Calu3 (cell line): ENCODE data around the gene LAMTOR2. TPM values are rescaled to one million over a fixed set of nuclear protein-coding genes. Genes with fewer than 3 reads are reported as not detected.
"Not testable (repeated sequence)": the region's sequence is repeated elsewhere in the genome, so short reads cannot be mapped to it uniquely, and the experiment has no call there.

Experiments
- BruUV-seq: library from RNA; stranded (reverse); fragments of 400-500 nt; replicated peaks from 2 replicates; lab custom pipeline; 2021; lab: Mats Ljungman, UMichigan
- CTCF ChIA-PET: fragments of 300-600 bp; sonication (Branson Sonifier 250); formaldehyde crosslinking; loops from one replicate; lab custom pipeline; 2022; ENCODE audit warnings: antibody characterized with exemption; lab: Charles Lee
- DNase-seq: peaks from one replicate; pipeline ENCODE4 v3.0.0; 2022
- H3K27ac Mint-ChIP-seq: one replicate; pipeline ENCODE4 v1.8.0; 2022; ENCODE audit warnings: mixed read lengths; ENCODE audit not compliant: unreplicated experiment
- H3K27me3 Mint-ChIP-seq: one replicate; pipeline ENCODE4 v1.8.0; 2022; ENCODE audit warnings: mixed read lengths; ENCODE audit not compliant: unreplicated experiment
- H3K36me3 Mint-ChIP-seq: one replicate; pipeline ENCODE4 v1.8.0; 2022; ENCODE audit warnings: mild to moderate bottlenecking, moderate library complexity, mixed read lengths; ENCODE audit not compliant: insufficient read depth, unreplicated experiment
- H3K4me1 Mint-ChIP-seq: one replicate; pipeline ENCODE4 v1.8.0; 2022; ENCODE audit warnings: mild to moderate bottlenecking, low read depth, mixed read lengths; ENCODE audit not compliant: unreplicated experiment
- H3K4me3 Mint-ChIP-seq: one replicate; pipeline ENCODE4 v1.8.0; 2022; ENCODE audit warnings: mild to moderate bottlenecking, low read depth, moderate library complexity, mixed read lengths; ENCODE audit not compliant: unreplicated experiment
- H3K9me3 Mint-ChIP-seq: one replicate; pipeline ENCODE4 v1.8.0; 2022; ENCODE audit warnings: low read depth, mixed read lengths; ENCODE audit not compliant: unreplicated experiment
- CTCF ChIP-seq: fragments of 200-600 bp; IDR thresholded peaks from one replicate; pipeline ENCODE4 v1.8.0; 2022; ENCODE audit warnings: antibody characterized with exemption; ENCODE audit not compliant: unreplicated experiment
- intact Hi-C: fragments of 100-400 bp; cut with micrococcal nuclease; formaldehyde crosslinking; loops from one replicate; pipeline ENCODE4 v1.10.0; 2022; ENCODE audit not compliant: unreplicated experiment
- total RNA-seq: library from RNA; stranded (reverse); gene quantifications from 2 replicates; pipeline ENCODE4 v1.2.3, GENCODE V29; 2022

Gene LAMTOR2
- total RNA-seq, 1 experiment from 2014 or later = 69.8 TPM

DNA sequence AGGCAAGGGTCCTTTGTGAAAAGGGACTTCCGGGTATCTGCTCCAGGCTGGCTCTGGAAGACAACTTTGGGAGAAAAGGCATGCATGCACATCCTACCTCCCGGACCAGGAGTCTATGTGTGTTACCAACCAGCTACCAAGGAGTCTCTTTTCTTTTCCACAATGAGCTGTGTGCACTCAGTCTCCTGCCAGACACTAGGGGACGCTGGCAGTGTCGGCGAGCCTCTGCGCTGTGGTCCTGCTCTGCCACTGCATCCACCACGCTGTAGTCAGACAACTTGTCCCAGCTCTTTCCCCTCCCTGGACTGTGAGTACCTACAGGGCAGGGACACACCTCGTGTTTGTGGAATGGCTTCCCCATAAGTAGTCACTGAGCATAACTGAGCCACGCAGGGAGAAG, 28.7 kb upstream of the LAMTOR2 start:
- BruUV-seq = no TSS peak
- CTCF ChIA-PET = interaction anchor here (0.6 to 1.3 kb wide), 14 partner anchors 8 to 199 kb away, joined by 3 to 10 read pairs (median 4); partner anchors contain the start of gene RAB25
- Mint-ChIP-seq H3K27ac (no peak overlapping the region), H3K4me1 (peaks cover 7% of the 10 kb centered on the region), H3K36me3 (peaks cover 1% of the 10 kb centered on the region), H3K4me3 (no peak overlapping the region), H3K27me3 (peaks cover 41% of the 10 kb centered on the region), H3K9me3 (no peaks in the 10 kb centered on the region)
- TF ChIP-seq CTCF = peak; percentile 40
- peak; percentile 71 for DNase-seq
- intact Hi-C loops = no loop called here

GRCh38 chr1:156026588-156026987, 28.0 kb upstream of the LAMTOR2 start:
- no peak overlapping the region for H3K27ac Mint-ChIP-seq
- H3K27me3 Mint-ChIP-seq = peaks cover 41% of the 10 kb centered on the region
- H3K4me3 Mint-ChIP-seq = no peak overlapping the region
- H3K9me3 Mint-ChIP-seq = no peaks in the 10 kb centered on the region
- intact Hi-C loops = no loop called here
- DNase-seq = no peak
- no peaks in the 10 kb centered on the region for H3K36me3 Mint-ChIP-seq
- TF ChIP-seq CTCF = no peak
- CTCF ChIA-PET = interaction anchor here (1.1 kb wide), 1 partner anchor 19 kb away, joined by 3 read pairs; no protein-coding TSS in a partner anchor
- BruUV-seq = no TSS peak
- H3K4me1 Mint-ChIP-seq = peaks cover 7% of the 10 kb centered on the region

DNA sequence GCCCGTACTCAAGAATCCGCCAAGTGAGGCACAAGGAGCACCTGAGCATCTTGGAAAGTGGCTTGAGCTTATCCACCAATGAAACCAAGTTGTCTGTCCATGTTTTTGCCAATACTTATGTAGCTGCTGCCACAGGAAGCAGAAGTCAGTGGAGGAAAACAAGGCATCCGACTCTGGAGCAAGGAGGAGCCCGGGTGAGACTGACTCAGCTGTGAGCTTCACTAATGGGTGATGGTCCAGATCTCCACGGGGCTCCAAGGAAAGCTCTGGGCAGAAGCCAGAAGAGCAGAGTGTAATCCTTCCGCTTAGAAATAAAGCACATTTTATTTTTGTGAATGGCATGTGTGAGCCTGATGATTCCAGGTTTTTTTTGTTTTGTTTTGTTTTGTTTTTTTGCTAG, 21.6 kb upstream of the LAMTOR2 start:
- no peaks in the 10 kb centered on the region for H3K4me1 Mint-ChIP-seq
- DNase-seq = no peak
- no peaks in the 10 kb centered on the region for H3K9me3 Mint-ChIP-seq
- TF ChIP-seq CTCF = no peak
- H3K27me3 Mint-ChIP-seq = no peaks in the 10 kb centered on the region
- CTCF ChIA-PET = no interaction called here
- no peak overlapping the region for H3K27ac Mint-ChIP-seq
- BruUV-seq = no TSS peak
- H3K4me3 Mint-ChIP-seq = no peak overlapping the region
- intact Hi-C loops = no loop called here
- H3K36me3 Mint-ChIP-seq = peaks cover 29% of the 10 kb centered on the region

GRCh38 chr1:156034991-156035390, 19.6 kb upstream of the LAMTOR2 start:
- H3K36me3 Mint-ChIP-seq = peaks cover 45% of the 10 kb centered on the region
- CTCF ChIA-PET = interaction anchor here (0.6 to 1.0 kb wide), 3 partner anchors 9 to 301 kb away, joined by 3 to 4 read pairs (median 3); no protein-coding TSS in a partner anchor
- BruUV-seq, intact Hi-C loops, DNase-seq, H3K27me3 Mint-ChIP-seq, H3K9me3 Mint-ChIP-seq, H3K27ac Mint-ChIP-seq, H3K4me3 Mint-ChIP-seq, H3K4me1 Mint-ChIP-seq: not testable (repeated sequence)

DNA sequence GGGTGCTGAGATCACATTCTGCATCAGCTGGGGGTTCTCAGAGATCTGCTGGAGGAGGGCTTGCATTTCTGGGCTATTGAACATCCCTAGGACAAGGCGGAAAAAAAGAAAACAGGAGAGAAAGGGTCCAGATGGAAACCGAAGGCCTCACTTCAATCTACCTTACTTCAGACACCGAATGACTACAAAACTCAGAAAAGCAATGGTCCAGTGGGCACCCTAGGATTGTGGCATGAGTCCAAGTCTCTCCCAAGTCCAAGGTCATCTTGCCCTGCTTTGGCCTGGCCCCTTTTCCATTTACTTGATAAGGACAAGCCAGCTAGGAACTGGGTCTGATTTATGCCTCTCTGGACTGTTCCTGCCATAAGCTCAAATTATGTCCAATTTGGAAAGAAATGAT, 11.8 kb upstream of the LAMTOR2 start:
- Mint-ChIP-seq H3K27ac (no peak overlapping the region), H3K4me3 (no peak overlapping the region), H3K36me3 (peaks cover 37% of the 10 kb centered on the region), H3K4me1 (peaks cover 12% of the 10 kb centered on the region), H3K27me3 (no peaks in the 10 kb centered on the region), H3K9me3 (no peaks in the 10 kb centered on the region)
- DNase-seq = no peak
- CTCF ChIA-PET = no interaction called here
- TF ChIP-seq CTCF = no peak
- intact Hi-C loops = no loop called here
- no TSS peak for BruUV-seq
